HK-2 (cell line): ENCODE measurements around the gene KAZN.

ENCODE experiments used
- DNase-seq: peaks from one replicate; pipeline ENCODE4 v3.0.0-alpha.2; 2018; ENCODE audit not compliant: unreplicated experiment

Gene KAZN

DNA sequence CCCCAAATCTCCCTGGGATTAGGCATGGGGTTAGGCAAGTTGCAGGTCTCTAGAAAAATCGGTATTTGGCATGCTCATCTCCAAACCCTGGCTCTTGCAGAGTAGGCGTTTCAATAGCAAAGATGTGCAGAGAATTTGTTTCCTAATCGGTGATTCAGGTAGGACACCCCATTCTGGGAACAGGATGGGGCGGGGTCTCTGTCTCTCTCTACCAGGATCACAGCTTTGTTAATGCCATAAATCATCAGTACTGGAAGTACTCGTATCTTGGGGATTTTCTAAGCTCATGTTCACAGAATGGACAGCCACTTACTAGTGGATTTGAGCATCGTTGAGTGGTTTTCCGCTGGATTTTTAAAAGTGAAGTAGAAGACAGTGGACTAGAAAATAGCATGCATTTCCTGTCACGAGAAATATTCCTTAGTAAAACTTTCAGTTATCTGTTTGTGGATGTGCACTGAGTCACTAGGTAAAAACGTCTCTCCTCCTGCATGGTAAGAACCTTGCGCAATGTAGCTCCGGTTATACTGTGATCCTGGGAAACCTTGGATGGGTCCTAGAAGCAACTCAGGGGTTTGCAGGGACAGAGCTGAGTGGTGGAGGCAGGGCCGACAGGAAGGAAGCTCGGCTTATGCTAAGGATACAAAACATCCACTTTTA lies 560.2 kb downstream of the KAZN start:
- peak; percentile 49 for DNase-seq

DNA sequence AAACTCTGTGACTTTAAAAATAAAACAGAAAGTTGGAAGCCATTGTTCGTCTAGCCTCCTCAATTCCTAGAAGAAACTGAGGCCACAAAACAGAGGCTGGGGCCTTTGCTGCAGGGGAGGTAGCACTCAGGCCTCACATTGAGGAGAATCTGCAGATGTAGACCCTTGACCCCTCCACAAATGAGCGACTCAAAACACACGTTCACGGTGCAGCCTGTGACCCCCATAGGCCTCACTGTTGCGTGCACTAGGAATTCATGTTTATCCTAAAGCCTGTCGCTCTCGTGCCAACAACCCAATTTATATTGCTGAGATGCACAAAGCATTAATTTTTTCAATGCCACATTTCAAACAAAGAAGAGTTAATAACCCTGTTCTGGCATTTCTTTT lies 560.7 kb downstream of the KAZN start:
- no peak for DNase-seq

DNA sequence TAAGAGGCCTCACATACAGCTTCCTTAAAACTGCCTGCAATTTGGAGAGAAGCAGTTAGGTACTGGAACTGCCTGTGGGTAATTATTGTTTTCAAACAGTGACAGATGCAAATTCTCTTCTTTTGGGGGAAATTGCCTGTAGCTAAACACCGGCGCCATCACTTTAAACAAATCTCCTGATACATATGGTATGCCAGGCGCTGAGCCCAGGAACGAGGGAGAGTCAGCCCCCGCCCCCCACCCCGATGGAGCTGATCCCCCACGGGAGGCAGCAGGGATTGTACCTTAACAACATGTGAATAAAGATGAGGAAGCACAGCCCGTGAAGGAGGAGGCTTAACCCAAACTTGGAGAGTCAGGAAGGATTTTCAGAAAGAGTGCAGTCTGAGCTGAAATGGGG lies 562.1 kb downstream of the KAZN start:
- DNase-seq: no peak

DNA sequence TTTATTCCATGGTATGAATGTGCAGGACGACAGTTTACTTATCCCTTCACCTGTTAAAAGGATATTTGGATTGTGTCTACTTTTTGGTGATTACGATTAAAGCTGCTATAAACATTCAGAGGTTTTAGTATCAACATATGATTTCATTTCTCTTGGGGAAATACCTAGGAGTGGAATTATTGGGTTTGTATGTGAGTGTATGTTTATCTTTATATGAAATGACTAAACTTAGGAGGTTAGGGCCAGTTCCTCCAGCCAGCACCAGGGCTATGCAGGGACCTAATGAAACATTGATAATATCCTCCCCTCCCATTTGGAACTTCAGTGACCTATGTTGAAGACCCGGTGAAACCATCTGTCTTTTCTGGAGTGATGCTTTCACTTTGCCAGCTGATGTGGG lies 568.9 kb downstream of the KAZN start:
- DNase-seq: no peak
